Neural cell (in vitro differentiated cells): ENCODE measurements around the gene LUC7L. TPM values are rescaled to one million over a fixed set of nuclear protein-coding genes. Genes with fewer than 3 reads are reported as not detected.
"Not testable (repeated sequence)": the region's sequence is repeated elsewhere in the genome, so short reads cannot be mapped to it uniquely, and the experiment has no call there.

Source experiments
- H2AFZ ChIP-seq: fragments of 200-600, 300-800 bp; sonication (generic), shearing (Covaris generic); 2 replicates; pipeline ENCODE4 v1.6.0; 2014; ENCODE audit warnings: low read depth, mild to moderate bottlenecking, antibody characterized with exemption, low read length, moderate library complexity
- H3F3A ChIP-seq: fragments of 200-600 bp; shearing (Covaris generic); 2 replicates; pipeline ENCODE4 v1.6.1; 2016; ENCODE audit warnings: mild to moderate bottlenecking, moderate library complexity, mixed read lengths, antibody characterized with exemption, low read length; ENCODE audit not compliant: insufficient read depth, poor library complexity, severe bottlenecking
- H3K27ac ChIP-seq: fragments of 200-600, 300-800 bp; sonication (generic), shearing (Covaris generic); 2 replicates; pipeline ENCODE4 v1.5.1; 2014; ENCODE audit warnings: mild to moderate bottlenecking, low read length, moderate library complexity
- H3K27me3 ChIP-seq: fragments of 300-800, 200-600 bp; sonication (generic), shearing (Covaris generic); 2 replicates; pipeline ENCODE4 v1.6.0; 2014; ENCODE audit warnings: mild to moderate bottlenecking, low read depth, low read length, moderate library complexity; ENCODE audit not compliant: insufficient read depth
- H3K36me3 ChIP-seq: fragments of 300-800, 200-600 bp; sonication (generic), shearing (Covaris generic); 2 replicates; pipeline ENCODE4 v1.5.1; 2014; ENCODE audit warnings: mild to moderate bottlenecking, antibody characterized with exemption, low read length, moderate library complexity; ENCODE audit not compliant: insufficient read depth
- H3K4me2 ChIP-seq: fragments of 300-800, 200-600 bp; sonication (generic), shearing (Covaris generic); 2 replicates; pipeline ENCODE4 v1.6.0; 2014; ENCODE audit warnings: mild to moderate bottlenecking, low read length
- H3K4me3 ChIP-seq: fragments of 300-800, 200-600 bp; sonication (generic), shearing (Covaris generic); 2 replicates; pipeline ENCODE4 v1.5.1; 2014; ENCODE audit warnings: mild to moderate bottlenecking, low read length, moderate library complexity
- H3K79me2 ChIP-seq: fragments of 200-600 bp; shearing (Covaris generic); replicated peaks from 2 replicates; pipeline ENCODE4 v1.6.0; 2014; ENCODE audit warnings: mild to moderate bottlenecking, low read length, moderate library complexity; ENCODE audit not compliant: insufficient read depth
- H3K9ac ChIP-seq: fragments of 300-800, 200-600 bp; sonication (generic), shearing (Covaris generic); 2 replicates; pipeline ENCODE4 v1.6.1; 2016; ENCODE audit warnings: mild to moderate bottlenecking, low read length, mixed read lengths
- H3K9me2 ChIP-seq: fragments of 200-600 bp; shearing (Covaris generic); 2 replicates; pipeline ENCODE4 v1.6.1; 2016; ENCODE audit warnings: mild to moderate bottlenecking, low read length, mixed read lengths; ENCODE audit not compliant: insufficient read depth
- H3K9me3 ChIP-seq: fragments of 200-600, 300-800 bp; sonication (generic), shearing (Covaris generic); 2 replicates; pipeline ENCODE4 v1.6.1; 2016; ENCODE audit warnings: mild to moderate bottlenecking, mixed run types, low read length, moderate library complexity, mixed read lengths
- H4K20me1 ChIP-seq: fragments of 200-600 bp; shearing (Covaris generic); 2 replicates; pipeline ENCODE4 v1.6.1; 2016; ENCODE audit warnings: mild to moderate bottlenecking, mixed run types; ENCODE audit not compliant: insufficient read depth
- CTCF ChIP-seq: fragments of 450-650 bp; IDR thresholded peaks from 2 replicates; pipeline ENCODE4 v1.5.1; 2014; ENCODE audit warnings: antibody characterized with exemption, mild to moderate bottlenecking, moderate library complexity; ENCODE audit not compliant: poor library complexity, severe bottlenecking
- EP300 ChIP-seq: fragments of 450-650 bp; conservative IDR thresholded peaks from 2 replicates; pipeline ENCODE4 v1.6.1; 2014; ENCODE audit warnings: antibody characterized with exemption, mild to moderate bottlenecking, moderate library complexity; ENCODE audit not compliant: poor library complexity, severe bottlenecking
- EZH2 ChIP-seq: fragments of 200-600, 300-800 bp; shearing (Covaris generic), sonication (generic); IDR thresholded peaks from 2 replicates; pipeline ENCODE4 v1.6.1; 2014; ENCODE audit warnings: antibody characterized with exemption, low read length, borderline replicate concordance, mild to moderate bottlenecking; ENCODE audit not compliant: insufficient read depth, poor library complexity, severe bottlenecking
- MXI1 ChIP-seq: fragments of 450-650 bp; conservative IDR thresholded peaks from 2 replicates; pipeline ENCODE4 v1.6.1; 2014; ENCODE audit warnings: antibody characterized with exemption, mild to moderate bottlenecking; ENCODE audit not compliant: poor library complexity, severe bottlenecking
- POLR2AphosphoS5 ChIP-seq: IDR thresholded peaks from 2 replicates; pipeline ENCODE4 v1.6.1; 2012
- RAD21 ChIP-seq: fragments of 450-650 bp; conservative IDR thresholded peaks from 2 replicates; pipeline ENCODE4 v1.6.1; 2014; ENCODE audit warnings: antibody characterized with exemption, mild to moderate bottlenecking, moderate library complexity
- SMC3 ChIP-seq: fragments of 450-650 bp; conservative IDR thresholded peaks from 2 replicates; pipeline ENCODE4 v1.6.1; 2014; ENCODE audit warnings: antibody characterized with exemption, mild to moderate bottlenecking, moderate library complexity; ENCODE audit not compliant: poor library complexity
- TAF1 ChIP-seq: IDR thresholded peaks from 2 replicates; pipeline ENCODE4 v1.6.1; 2012; ENCODE audit warnings: low read depth
- polyA plus RNA-seq: library from polyadenylated mRNA; depleted of rRNA; stranded (reverse); fragments of >200 nt; gene quantifications from 2 replicates; pipeline ENCODE4 v1.2.3, GENCODE V29; 2014
- TF ChIP-seq, protein P1 (sequence below): IDR thresholded peaks from 2 replicates; pipeline ENCODE4 v1.6.1; 2012; ENCODE audit warnings: borderline replicate concordance

LUC7L gene
- polyA plus RNA-seq, 1 donor from 2014 or later = 564 TPM

- Histone ChIP-seq H4K20me1 (no peaks in the 10 kb centered on the region), H2AFZ (no peak overlapping the region), H3K9me2 (no peaks in the 10 kb centered on the region), H3K4me3 (no peak overlapping the region), H3F3A (no peaks in the 10 kb centered on the region), H3K9ac (no peak overlapping the region), H3K27ac (no peak overlapping the region), H3K36me3 (no peaks in the 10 kb centered on the region), H3K4me2 (no peak overlapping the region), H3K27me3 (peaks cover 62% of the 10 kb centered on the region), H3K79me2 (no peaks in the 10 kb centered on the region), H3K9me3 (no peaks in the 10 kb centered on the region)
- TF ChIP-seq SMC3 (no peak), EZH2 (no peak), TAF1 (no peak), POLR2AphosphoS5 (no peak), EP300 (no peak), RAD21 (no peak), MXI1 (no peak), CTCF (no peak)
- TF ChIP-seq, protein P1, sequence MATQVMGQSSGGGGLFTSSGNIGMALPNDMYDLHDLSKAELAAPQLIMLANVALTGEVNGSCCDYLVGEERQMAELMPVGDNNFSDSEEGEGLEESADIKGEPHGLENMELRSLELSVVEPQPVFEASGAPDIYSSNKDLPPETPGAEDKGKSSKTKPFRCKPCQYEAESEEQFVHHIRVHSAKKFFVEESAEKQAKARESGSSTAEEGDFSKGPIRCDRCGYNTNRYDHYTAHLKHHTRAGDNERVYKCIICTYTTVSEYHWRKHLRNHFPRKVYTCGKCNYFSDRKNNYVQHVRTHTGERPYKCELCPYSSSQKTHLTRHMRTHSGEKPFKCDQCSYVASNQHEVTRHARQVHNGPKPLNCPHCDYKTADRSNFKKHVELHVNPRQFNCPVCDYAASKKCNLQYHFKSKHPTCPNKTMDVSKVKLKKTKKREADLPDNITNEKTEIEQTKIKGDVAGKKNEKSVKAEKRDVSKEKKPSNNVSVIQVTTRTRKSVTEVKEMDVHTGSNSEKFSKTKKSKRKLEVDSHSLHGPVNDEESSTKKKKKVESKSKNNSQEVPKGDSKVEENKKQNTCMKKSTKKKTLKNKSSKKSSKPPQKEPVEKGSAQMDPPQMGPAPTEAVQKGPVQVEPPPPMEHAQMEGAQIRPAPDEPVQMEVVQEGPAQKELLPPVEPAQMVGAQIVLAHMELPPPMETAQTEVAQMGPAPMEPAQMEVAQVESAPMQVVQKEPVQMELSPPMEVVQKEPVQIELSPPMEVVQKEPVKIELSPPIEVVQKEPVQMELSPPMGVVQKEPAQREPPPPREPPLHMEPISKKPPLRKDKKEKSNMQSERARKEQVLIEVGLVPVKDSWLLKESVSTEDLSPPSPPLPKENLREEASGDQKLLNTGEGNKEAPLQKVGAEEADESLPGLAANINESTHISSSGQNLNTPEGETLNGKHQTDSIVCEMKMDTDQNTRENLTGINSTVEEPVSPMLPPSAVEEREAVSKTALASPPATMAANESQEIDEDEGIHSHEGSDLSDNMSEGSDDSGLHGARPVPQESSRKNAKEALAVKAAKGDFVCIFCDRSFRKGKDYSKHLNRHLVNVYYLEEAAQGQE = no peak
Measured at GRCh38 chr16:162271-162991, 66.8 kb downstream of the LUC7L start.

GRCh38 chr16:160691-161190 lies 68.5 kb downstream of the LUC7L start:
- TF ChIP-seq, protein P1 = no peak
- TF ChIP-seq MXI1 (no peak), POLR2AphosphoS5 (no peak), CTCF (no peak), SMC3 (no peak), TAF1 (no peak), RAD21 (no peak), EP300 (no peak), EZH2 (no peak)
- Histone ChIP-seq H3F3A (no peaks in the 10 kb centered on the region), H2AFZ (no peak overlapping the region), H3K4me3 (no peak overlapping the region), H4K20me1 (no peaks in the 10 kb centered on the region), H3K27ac (no peak overlapping the region), H3K36me3 (no peaks in the 10 kb centered on the region), H3K79me2 (no peaks in the 10 kb centered on the region), H3K9me2 (no peaks in the 10 kb centered on the region), H3K4me2 (no peak overlapping the region), H3K9ac (no peak overlapping the region), H3K9me3 (no peaks in the 10 kb centered on the region), H3K27me3 (peaks cover 57% of the 10 kb centered on the region)

GRCh38 chr16:160242-160641 lies 69.0 kb downstream of the LUC7L start:
- not testable (repeated sequence) for H2AFZ ChIP-seq, H3K9me3 ChIP-seq, H3K79me2 ChIP-seq, H4K20me1 ChIP-seq, H3K27ac ChIP-seq, H3F3A ChIP-seq, H3K36me3 ChIP-seq, H3K9me2 ChIP-seq, H3K4me2 ChIP-seq, H3K9ac ChIP-seq, H3K4me3 ChIP-seq
- H3K27me3 ChIP-seq = peaks cover 56% of the 10 kb centered on the region
